K562 (cell line): Measurements from ENCODE around the gene NUDT22. TPM values are rescaled to one million over a fixed set of nuclear protein-coding genes. Genes with fewer than 3 reads are reported as not detected.

ENCODE experiments used
- ELF4 ChIP-seq: fragments of 450-650 bp; formaldehyde crosslinking; IDR thresholded peaks from 2 replicates; pipeline ENCODE4 v1.4.0; 2022; ENCODE audit warnings: missing genetic modification characterization
- EP400 ChIP-seq: fragments of 450-650 bp; IDR thresholded peaks from 2 replicates; pipeline ENCODE4 v1.6.1; 2017; ENCODE audit warnings: antibody characterized with exemption, mild to moderate bottlenecking, moderate library complexity
- HIVEP1 ChIP-seq: fragments of 250-450 bp; sonication (Bioruptor Pico); IDR thresholded peaks from 2 replicates; pipeline ENCODE4 v1.4.0; 2020; ENCODE audit warnings: mild to moderate bottlenecking
- JUNB ChIP-seq: fragments of 450-650 bp; formaldehyde crosslinking; conservative IDR thresholded peaks from 2 replicates; pipeline ENCODE4 v1.4.0; 2020; ENCODE audit warnings: mild to moderate bottlenecking
- MTA3 ChIP-seq: fragments of 450-650 bp; formaldehyde crosslinking; IDR thresholded peaks from 2 replicates; pipeline ENCODE4 v1.6.1; 2017; ENCODE audit warnings: mild to moderate bottlenecking, borderline replicate concordance
- MXI1 ChIP-seq: IDR thresholded peaks from 2 replicates; pipeline ENCODE4 v1.6.1; 2011; ENCODE audit warnings: low read depth, mild to moderate bottlenecking, improper control_type of control experiment, low read length
- NFATC3 ChIP-seq: fragments of 450-650 bp; IDR thresholded peaks from 2 replicates; pipeline ENCODE4 v1.6.1; 2017; ENCODE audit warnings: mild to moderate bottlenecking
- NFE2L1 ChIP-seq: fragments of 450-650 bp; IDR thresholded peaks from 2 replicates; pipeline ENCODE4 v1.6.1; 2016; ENCODE audit warnings: missing genetic modification characterization, low read depth, mild to moderate bottlenecking, missing compliant biosample characterization, moderate library complexity, borderline replicate concordance
- PCBP1 ChIP-seq: fragments of 200-400 bp; formaldehyde crosslinking; IDR thresholded peaks from 2 replicates; pipeline ENCODE4 v1.6.1; 2018; ENCODE audit warnings: mild to moderate bottlenecking, low read depth, low read length; ENCODE audit not compliant: poor library complexity, severe bottlenecking
- PHF8 ChIP-seq: fragments of 200-600 bp; sonication (generic); IDR thresholded peaks from 2 replicates; pipeline ENCODE4 v1.6.1; 2012; ENCODE audit warnings: mixed run types, mild to moderate bottlenecking, inconsistent platforms, low read length, moderate library complexity, borderline replicate concordance
- RBFOX2 ChIP-seq: fragments of 200-400 bp; formaldehyde crosslinking; IDR thresholded peaks from 2 replicates; pipeline ENCODE4 v1.6.1; 2017; ENCODE audit warnings: low read depth, mild to moderate bottlenecking, low read length, moderate library complexity
- RBM15 ChIP-seq: fragments of 200-400 bp; formaldehyde crosslinking; IDR thresholded peaks from 2 replicates; pipeline ENCODE4 v1.6.1; 2018; ENCODE audit warnings: mild to moderate bottlenecking, low read length, moderate library complexity; ENCODE audit not compliant: insufficient read depth
- RFX1 ChIP-seq: fragments of 450-650 bp; IDR thresholded peaks from 2 replicates; pipeline ENCODE4 v1.6.1; 2016; ENCODE audit warnings: mild to moderate bottlenecking, moderate library complexity
- STAG1 ChIP-seq: sonication (generic); formaldehyde crosslinking; IDR thresholded peaks from 2 replicates; pipeline ENCODE4 v1.5.0; 2020; ENCODE audit warnings: missing genetic modification reagents, borderline replicate concordance
- TAL1 ChIP-seq: fragments of 450-650 bp; IDR thresholded peaks from 2 replicates; pipeline ENCODE4 v1.6.1; 2016; ENCODE audit warnings: mild to moderate bottlenecking
- ZBTB17 ChIP-seq: fragments of 450-650 bp; formaldehyde crosslinking; IDR thresholded peaks from 2 replicates; pipeline ENCODE4 v1.4.0; 2020; ENCODE audit warnings: mild to moderate bottlenecking
- ZNF146 ChIP-seq: IDR thresholded peaks from one replicate; pipeline ENCODE4 v1.6.1; 2018; ENCODE audit warnings: missing compliant biosample characterization; ENCODE audit not compliant: unreplicated experiment
- ZNF23 ChIP-seq: fragments of 250-450 bp; sonication (Bioruptor Pico); IDR thresholded peaks from 2 replicates; pipeline ENCODE4 v1.4.0; 2020; ENCODE audit warnings: mild to moderate bottlenecking
- polyA plus RNA-seq, 8 experiments: library from polyadenylated mRNA; depleted of rRNA in 4 of 8; stranded (reverse) in 5 of 8; unstranded in 3 of 8; fragments of >200 nt; fragmentation: Nextera tagmentation in 2 of 8; fragmentation: Illumina TruSeq in 1 of 8; extraction: Ambion mirVana in 2 of 8; extraction: Trizol in 1 of 8; gene quantifications; 2 replicates each; pipeline versions ENCODE4 v1.2.1 to v1.2.3, GENCODE V29; 2011 to 2014; ENCODE audit warnings: inconsistent platforms in 1 of 8, missing spikeins in 1 of 8
- total RNA-seq, 7 experiments: library from RNA; depleted of rRNA in 6 of 7; stranded (reverse); fragments of >200 nt in 6 of 7; fragmentation: Illumina TruSeq in 2 of 7; extraction: Trizol in 2 of 7; gene quantifications; 2 replicates each; pipeline versions ENCODE4 v1.2.1 to v1.2.3, GENCODE V29; 2011 to 2021; ENCODE audit warnings: low replicate concordance in 1 of 7
- TF ChIP-seq, protein P1 (sequence below), 2 experiments: fragments of 150-350 bp in 1 of 2; IDR thresholded peaks; 2 replicates each; pipeline ENCODE4 v1.6.1; 2012 to 2016; ENCODE audit warnings: low read depth in 2 of 2, low read length in 2 of 2, mild to moderate bottlenecking in 1 of 2, moderate library complexity in 1 of 2
- TF ChIP-seq, protein P2 (sequence below): conservative IDR thresholded peaks from 2 replicates; pipeline ENCODE4 v1.6.1; 2011; ENCODE audit warnings: low read depth, mild to moderate bottlenecking, low read length; ENCODE audit not compliant: control insufficient read depth
- TF ChIP-seq, protein P3 (sequence below): fragments of 450-650 bp; IDR thresholded peaks from 2 replicates; pipeline ENCODE4 v1.6.1; 2016; ENCODE audit warnings: antibody characterized with exemption

The NUDT22 gene
- total and polyA plus RNA-seq, 9 of the 15 experiments (the other 6 are each of a cell fraction or from before 2014, with no cell fraction given): 6.3 to 92.6 (median 37.4) TPM

DNA sequence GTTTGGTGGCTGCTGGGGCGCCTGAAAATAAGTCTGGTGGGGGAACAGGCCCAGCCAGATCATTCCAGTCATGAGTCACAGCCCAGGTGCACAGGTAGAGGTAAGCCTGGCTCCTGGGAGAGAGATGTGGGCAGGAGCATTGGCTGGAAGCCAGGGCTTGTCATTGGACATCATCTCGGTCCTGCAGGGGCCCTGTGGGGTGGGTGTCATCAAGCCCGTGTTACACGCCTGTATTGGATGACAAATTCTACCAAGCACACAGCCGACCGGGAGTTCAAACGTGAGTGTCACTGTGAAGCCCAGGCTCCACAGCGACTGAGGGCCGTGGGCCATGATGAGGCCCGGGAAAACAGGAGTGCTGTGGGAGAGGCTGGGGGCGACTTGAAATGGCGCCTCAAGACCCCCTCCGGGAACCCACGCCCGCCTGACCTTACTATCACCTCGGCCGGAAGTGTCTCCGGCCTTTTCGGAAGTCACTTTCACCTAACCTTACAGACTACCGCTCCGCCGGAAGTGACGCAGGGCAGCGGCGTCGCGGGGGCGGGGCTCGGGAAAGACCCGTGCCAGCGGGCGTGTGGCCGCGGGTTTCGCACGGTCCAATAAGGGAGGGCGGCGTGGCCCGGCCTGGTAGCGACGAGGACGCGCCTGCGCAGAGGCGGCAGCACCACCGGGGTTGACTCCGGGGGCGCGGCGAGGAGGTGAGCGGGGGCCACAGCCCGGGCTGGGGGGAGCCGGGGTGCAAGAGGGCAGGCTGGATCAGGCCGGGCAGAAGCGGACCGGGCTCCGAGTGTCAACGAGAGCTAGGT, 14.6 kb downstream of the NUDT22 start, which contains the start of gene FKBP2 (continued):
- TF ChIP-seq, protein P1, sequence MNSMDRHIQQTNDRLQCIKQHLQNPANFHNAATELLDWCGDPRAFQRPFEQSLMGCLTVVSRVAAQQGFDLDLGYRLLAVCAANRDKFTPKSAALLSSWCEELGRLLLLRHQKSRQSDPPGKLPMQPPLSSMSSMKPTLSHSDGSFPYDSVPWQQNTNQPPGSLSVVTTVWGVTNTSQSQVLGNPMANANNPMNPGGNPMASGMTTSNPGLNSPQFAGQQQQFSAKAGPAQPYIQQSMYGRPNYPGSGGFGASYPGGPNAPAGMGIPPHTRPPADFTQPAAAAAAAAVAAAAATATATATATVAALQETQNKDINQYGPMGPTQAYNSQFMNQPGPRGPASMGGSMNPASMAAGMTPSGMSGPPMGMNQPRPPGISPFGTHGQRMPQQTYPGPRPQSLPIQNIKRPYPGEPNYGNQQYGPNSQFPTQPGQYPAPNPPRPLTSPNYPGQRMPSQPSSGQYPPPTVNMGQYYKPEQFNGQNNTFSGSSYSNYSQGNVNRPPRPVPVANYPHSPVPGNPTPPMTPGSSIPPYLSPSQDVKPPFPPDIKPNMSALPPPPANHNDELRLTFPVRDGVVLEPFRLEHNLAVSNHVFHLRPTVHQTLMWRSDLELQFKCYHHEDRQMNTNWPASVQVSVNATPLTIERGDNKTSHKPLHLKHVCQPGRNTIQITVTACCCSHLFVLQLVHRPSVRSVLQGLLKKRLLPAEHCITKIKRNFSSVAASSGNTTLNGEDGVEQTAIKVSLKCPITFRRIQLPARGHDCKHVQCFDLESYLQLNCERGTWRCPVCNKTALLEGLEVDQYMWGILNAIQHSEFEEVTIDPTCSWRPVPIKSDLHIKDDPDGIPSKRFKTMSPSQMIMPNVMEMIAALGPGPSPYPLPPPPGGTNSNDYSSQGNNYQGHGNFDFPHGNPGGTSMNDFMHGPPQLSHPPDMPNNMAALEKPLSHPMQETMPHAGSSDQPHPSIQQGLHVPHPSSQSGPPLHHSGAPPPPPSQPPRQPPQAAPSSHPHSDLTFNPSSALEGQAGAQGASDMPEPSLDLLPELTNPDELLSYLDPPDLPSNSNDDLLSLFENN (IDR thresholded peaks at IDR 0.05; ENCODE audit: low read depth in 2 of 2, low read length in 2 of 2): peak in 1 of 2 experiments; percentile 76; a peak in 2 of 4 replicates
- TF ChIP-seq NFATC3 (no peak), ELF4 (CRISPR knock-in tag) (peak; percentile 46; the same call in 1 of the 2 replicates), RBM15 (no peak), ZNF23 (CRISPR knock-in tag) (peak; percentile 70; the same call in 1 of the 2 replicates), NFE2L1 (no peak), MTA3 (peak; percentile 73; the same call in 1 of the 2 replicates), PCBP1 (no peak), HIVEP1 (CRISPR knock-in tag) (no peak), STAG1 (CRISPR knock-in tag) (no peak), EP400 (peak; percentile 84), TAL1 (no peak), RFX1 (no peak), PHF8 (peak; percentile 88; the same call in 1 of the 2 replicates), JUNB (0 out of 2 replicates have a peak, but pooled peaks have one; percentile 48), MXI1 (0 out of 2 replicates have a peak, but pooled peaks have one; percentile 4), ZNF146 (CRISPR knock-in tag) (no peak), RBFOX2 (peak; percentile 98), ZBTB17 (peak; percentile 82; the same call in 1 of the 2 replicates)
- TF ChIP-seq, protein P2, sequence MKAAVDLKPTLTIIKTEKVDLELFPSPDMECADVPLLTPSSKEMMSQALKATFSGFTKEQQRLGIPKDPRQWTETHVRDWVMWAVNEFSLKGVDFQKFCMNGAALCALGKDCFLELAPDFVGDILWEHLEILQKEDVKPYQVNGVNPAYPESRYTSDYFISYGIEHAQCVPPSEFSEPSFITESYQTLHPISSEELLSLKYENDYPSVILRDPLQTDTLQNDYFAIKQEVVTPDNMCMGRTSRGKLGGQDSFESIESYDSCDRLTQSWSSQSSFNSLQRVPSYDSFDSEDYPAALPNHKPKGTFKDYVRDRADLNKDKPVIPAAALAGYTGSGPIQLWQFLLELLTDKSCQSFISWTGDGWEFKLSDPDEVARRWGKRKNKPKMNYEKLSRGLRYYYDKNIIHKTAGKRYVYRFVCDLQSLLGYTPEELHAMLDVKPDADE: peak; percentile 39
- TF ChIP-seq, protein P3, sequence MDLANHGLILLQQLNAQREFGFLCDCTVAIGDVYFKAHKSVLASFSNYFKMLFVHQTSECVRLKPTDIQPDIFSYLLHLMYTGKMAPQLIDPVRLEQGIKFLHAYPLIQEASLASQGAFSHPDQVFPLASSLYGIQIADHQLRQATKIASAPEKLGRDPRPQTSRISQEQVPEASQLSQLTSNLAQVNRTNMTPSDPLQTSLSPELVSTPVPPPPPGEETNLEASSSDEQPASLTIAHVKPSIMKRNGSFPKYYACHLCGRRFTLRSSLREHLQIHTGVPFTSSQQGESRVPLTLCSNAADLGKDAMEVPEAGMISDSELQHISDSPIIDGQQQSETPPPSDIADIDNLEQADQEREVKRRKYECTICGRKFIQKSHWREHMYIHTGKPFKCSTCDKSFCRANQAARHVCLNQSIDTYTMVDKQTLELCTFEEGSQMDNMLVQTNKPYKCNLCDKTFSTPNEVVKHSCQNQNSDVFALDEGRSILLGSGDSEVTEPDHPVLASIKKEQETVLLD: peak; percentile 28; the same call in 1 of the 2 replicates
